SK-N-MC (cell line): ENCODE measurements around the gene MAP3K7CL.

Source experiments
- EZH2 ChIP-seq: fragments of 200-600 bp; sonication (generic); IDR thresholded peaks from one replicate; pipeline ENCODE4 v1.6.1; 2017; ENCODE audit warnings: antibody characterized with exemption
- FOXP2 ChIP-seq: optimal IDR thresholded peaks from 2 replicates; pipeline ENCODE3; 2011; ENCODE audit warnings: mild to moderate bottlenecking, moderate library complexity; ENCODE audit not compliant: insufficient read depth; ENCODE audit errors: extremely low read length, control extremely low read depth
- POLR2AphosphoS5 ChIP-seq: IDR thresholded peaks from 2 replicates; pipeline ENCODE4 v1.6.1; 2012; ENCODE audit warnings: mild to moderate bottlenecking, low read depth, low read length, borderline replicate concordance

GRCh38 chr21:29215709-29216108 is 85.3 kb downstream of the MAP3K7CL start:
- TF ChIP-seq POLR2AphosphoS5 (no peak), EZH2 (no peak), FOXP2 (no peak)
